IPS DF 19.7 (cell line): ENCODE data around the gene PPP2R5C.
"Not testable (repeated sequence)": the region's sequence is repeated elsewhere in the genome, so short reads cannot be mapped to it uniquely, and the experiment has no call there.

ENCODE experiments used
- DNase-seq: peaks from one replicate; pipeline ENCODE4 v3.0.0-alpha.2; 2013; ENCODE audit warnings: low read depth, low spot score

PPP2R5C gene

GRCh38 chr14:101761032-101761880 is at the start of gene PPP2R5C:
TSS of gene PPP2R5C (plus strand) at chr14:101761709. CDS start at chr14:101761894, 185 bp downstream.
- DNase-seq = no peak

- not testable (repeated sequence) for DNase-seq
Measured at GRCh38 chr14:101711857-101712233, 49.7 kb upstream of the PPP2R5C start.

- DNase-seq = not testable (repeated sequence)
Measured at GRCh38 chr14:101712341-101712740, 49.2 kb upstream of the PPP2R5C start.

- DNase-seq = not testable (repeated sequence)
Measured at GRCh38 chr14:101713091-101713490, 48.4 kb upstream of the PPP2R5C start.

GRCh38 chr14:101713621-101714349 is 47.7 kb upstream of the PPP2R5C start:
- no peak for DNase-seq

- DNase-seq = no peak
Measured at GRCh38 chr14:101714394-101714793, 47.1 kb upstream of the PPP2R5C start.

- no peak for DNase-seq
Measured at GRCh38 chr14:101715210-101716076, 46.1 kb upstream of the PPP2R5C start.

- DNase-seq = no peak
Measured at GRCh38 chr14:101716077-101716950, 45.2 kb upstream of the PPP2R5C start.

GRCh38 chr14:101716956-101717662 is 44.4 kb upstream of the PPP2R5C start:
- DNase-seq = no peak

- DNase-seq = no peak
Measured at GRCh38 chr14:101717663-101718490, 43.6 kb upstream of the PPP2R5C start.

GRCh38 chr14:101719045-101719645 is 42.4 kb upstream of the PPP2R5C start:
- DNase-seq = no peak

GRCh38 chr14:101719708-101720107 is 41.8 kb upstream of the PPP2R5C start:
- no peak for DNase-seq

- no peak for DNase-seq
Measured at GRCh38 chr14:101721111-101721510, 40.4 kb upstream of the PPP2R5C start.

GRCh38 chr14:101721951-101722661 is 39.4 kb upstream of the PPP2R5C start:
- DNase-seq = no peak

- DNase-seq = no peak
Measured at GRCh38 chr14:101723061-101723595, 38.4 kb upstream of the PPP2R5C start.

- not testable (repeated sequence) for DNase-seq
Measured at GRCh38 chr14:101725652-101726051, 35.9 kb upstream of the PPP2R5C start.

- DNase-seq = no peak
Measured at GRCh38 chr14:101726295-101726953, 35.1 kb upstream of the PPP2R5C start.
